Activated naive CD4-positive, alpha-beta T cell treated with Interleukin-2 at 50 U/mL for 16 hours (primary cell): ENCODE measurements around the gene FBN2.
"Not testable (repeated sequence)": the region's sequence is repeated elsewhere in the genome, so short reads cannot be mapped to it uniquely, and the experiment has no call there.

ENCODE experiments used
- DNase-seq: peaks from one replicate; pipeline ENCODE4 v3.0.0-alpha.2; 2020

FBN2 gene

GRCh38 chr5:128349044-128349858, 188.8 kb downstream of the FBN2 start:
- no peak for DNase-seq

DNA sequence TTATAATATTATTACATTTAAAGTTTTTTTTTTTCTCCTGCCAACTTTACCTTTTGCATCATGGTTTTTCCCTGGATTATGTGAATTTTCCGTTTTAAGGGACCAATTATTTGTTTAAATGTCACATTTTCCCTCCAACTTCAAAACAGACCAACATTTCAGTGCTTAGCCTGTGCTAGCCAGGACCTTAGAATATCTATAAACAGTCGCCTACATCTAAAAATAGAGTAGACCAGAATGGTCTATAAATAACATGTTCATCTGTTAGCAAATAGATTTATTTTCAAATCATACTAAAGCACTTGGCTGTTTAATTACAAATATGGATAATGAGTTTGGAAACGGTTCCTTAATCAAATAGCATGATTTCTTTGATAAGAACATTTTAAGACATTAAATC, 192.0 kb downstream of the FBN2 start:
- no peak for DNase-seq

- no peak for DNase-seq
Measured at GRCh38 chr5:128345247-128345646, 192.8 kb downstream of the FBN2 start.

DNA sequence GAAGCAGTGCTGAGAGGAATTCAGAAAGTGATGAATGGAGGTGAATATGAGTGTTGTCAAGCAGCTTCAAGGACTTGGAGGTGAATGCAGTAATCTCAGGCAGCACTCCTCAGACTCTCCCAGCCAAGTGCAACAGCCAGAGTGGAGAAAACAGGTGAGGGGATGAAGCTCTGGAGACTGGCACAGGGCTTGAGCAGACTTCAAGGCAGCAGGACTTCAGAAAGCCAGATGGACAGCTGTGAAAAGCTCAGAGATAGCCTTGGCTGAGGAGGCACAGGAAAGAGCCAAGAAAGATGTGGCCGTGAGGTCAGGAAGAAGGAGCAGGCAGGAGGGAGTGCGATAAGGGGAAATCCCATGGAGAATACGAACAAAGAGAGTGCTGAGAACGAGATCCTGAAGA, 194.9 kb downstream of the FBN2 start:
- DNase-seq = no peak

GRCh38 chr5:128341056-128341455, 197.0 kb downstream of the FBN2 start:
- no peak for DNase-seq

DNA sequence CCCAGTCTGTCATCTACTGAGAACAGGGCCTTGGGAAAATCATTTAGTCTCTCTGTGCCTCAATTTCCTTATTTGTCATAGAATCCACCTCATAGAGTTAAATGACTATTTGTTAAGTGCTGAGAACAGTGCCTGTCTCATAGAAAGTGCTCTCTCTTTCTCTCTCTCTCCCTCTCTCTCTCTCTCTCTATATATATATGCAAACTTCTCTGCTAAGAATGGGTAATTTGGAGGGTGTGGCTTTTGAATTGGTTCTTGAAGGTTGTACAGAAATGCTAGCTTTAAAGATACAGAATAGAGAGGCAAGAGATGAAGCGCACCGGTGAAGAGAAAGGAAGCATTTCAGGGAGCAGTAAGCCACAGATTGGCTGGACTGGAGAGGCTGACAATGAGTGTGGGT, 197.4 kb downstream of the FBN2 start:
- no peak for DNase-seq

DNA sequence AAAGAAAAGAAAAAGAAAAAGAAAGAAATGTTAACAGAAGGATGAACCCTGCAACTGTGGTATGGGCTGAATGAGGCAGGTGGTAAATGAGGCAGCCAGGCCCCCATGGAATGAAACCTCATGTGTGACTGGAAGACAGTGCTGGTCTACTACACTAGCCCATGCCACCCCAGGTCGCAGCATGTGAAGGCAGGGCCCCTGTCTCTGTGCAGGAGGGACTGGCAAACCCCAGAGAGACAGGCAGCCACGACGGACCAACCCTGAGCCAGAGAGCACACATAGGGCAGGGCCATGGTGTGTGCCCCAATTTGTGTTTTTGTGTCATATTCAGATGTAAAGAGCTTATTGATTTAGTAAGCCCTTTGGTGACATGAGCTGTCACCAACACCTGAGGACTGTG, 198.5 kb downstream of the FBN2 start:
- DNase-seq = no peak

- no peak for DNase-seq
Measured at GRCh38 chr5:128338649-128339048, 199.4 kb downstream of the FBN2 start.

DNA sequence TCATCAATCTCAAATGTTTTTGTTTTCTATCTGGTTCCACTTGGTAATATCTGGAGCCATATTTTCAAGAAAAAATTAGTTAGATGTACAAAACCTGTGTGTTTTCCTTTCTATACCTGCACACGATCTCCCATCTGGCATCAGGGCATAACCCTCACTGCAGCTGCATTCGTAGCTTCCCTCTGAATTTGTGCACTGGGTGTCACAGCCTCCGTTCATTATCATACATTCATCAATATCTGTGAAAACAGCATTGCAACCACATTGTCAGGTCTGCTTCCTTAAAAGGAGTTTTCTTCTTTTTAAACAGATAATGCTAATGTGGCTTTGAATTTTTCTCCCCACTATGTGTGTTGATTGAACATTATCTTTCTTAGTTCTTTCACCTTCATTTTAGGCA, 202.7 kb downstream of the FBN2 start:
- no peak for DNase-seq

DNA sequence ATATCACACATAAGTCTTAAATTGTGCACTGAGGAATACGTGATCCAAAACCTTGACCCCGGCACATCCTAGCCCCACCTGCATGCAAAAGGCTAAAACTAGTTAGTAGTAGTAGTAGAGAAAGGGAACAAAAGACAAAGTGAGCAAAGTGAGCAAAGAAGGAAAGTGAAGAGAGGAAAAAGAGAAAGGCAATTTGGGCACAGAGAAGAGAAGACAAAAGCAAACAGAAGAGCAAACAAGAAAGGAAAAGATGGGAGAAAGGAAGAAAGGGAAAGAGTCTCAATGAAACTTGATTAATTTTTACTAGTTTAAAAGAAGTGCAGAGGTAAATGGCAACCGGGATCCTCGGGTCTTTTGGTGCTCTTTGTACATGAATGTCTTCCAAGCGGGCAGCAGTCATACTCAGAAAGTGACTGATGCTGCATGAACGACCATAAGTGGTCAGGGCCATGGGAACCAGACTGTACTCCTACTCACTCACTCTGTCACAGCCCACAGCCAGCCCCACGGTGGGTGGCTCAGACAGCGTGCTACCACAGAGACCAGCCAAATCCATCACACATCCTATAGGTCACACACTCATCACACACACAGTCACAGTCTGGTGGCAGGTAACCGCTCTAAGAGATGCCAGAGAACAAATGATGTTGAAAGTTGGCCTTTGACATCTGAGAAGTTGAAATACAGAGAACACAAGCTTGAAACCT, 203.9 kb downstream of the FBN2 start:
- no peak for DNase-seq

- no peak for DNase-seq
Measured at GRCh38 chr5:128331261-128331660, 206.8 kb downstream of the FBN2 start.

DNA sequence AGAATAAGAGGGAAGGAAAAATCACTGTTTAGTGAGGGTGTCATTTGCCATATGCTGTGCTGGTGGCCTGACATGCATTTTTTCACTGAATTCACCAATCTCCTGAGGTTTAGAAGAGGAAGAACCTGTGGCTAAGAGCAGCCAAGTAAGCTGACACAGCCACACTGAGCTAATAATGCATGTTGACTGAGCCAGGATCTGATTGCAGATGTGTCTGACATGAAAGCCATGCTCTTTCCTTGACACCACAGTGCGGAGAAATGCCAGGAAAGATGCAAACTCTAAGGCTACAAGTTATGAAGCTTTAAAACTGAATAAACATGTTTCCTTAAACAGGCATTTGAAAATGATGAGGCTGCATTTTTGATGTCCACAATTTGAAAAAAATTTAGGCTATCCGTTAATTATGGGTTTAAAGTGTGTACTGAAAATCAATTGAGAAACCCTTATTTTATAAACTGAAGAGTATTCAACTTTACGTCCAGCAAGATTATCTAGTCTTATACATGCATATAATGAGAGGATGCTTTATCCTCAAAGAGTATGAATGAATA, 208.6 kb downstream of the FBN2 start:
- no peak for DNase-seq

DNA sequence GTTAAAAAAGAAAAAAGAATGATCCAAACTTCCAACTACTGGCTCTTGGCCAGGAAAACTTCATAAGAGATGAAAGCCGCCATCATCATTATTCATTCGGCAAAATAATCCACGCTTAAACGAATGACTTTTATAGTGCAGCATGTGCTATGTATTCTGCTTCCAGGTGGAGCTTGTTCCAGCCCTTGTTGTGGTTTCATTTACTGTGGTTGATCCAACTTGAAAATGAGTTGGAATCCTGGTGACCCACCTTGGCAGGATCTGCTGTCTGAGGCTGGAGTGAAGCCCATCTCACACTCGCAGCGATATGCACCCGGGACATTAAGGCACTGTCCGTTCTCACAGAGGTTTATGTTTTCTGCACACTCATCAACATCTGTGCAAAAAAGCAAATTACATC, 209.6 kb downstream of the FBN2 start:
- no peak for DNase-seq

DNA sequence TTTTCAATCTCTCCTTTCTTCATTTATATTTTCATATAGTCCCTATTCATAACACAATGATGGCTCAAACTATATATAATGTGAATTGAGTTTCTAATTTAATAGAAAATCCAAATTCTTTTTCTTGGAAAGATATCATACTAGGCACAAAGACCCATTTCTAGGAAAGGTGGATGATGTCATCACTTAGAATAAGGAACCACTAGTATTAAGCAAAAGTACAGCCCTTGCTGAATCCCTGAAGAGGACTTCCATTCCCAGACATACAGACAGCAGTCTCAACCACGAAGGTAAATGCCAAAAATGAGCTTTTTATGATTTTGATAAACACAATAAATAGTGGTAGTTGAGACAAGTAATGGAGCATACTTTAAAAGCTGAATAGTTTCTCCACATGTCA, 210.0 kb downstream of the FBN2 start:
- no peak for DNase-seq

DNA sequence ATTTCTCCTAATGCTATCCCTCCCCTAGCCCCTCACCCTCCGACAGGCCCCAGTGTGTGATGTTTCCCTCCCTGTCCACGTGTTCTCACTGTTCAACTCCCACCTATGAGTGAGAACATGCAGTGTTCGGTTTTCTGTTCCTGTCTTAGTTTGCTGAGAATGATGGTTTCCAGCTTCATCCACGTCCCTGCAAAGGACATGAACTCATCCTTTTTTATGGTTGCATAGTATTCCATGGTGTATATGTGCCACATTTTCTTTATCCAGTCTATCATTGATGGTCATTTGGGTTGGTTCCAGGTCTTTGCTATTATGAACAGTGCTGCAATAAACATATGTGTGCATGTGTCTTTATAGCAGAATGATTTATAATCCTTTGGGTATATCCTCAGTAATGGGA, 216.6 kb downstream of the FBN2 start:
- DNase-seq = not testable (repeated sequence)

- DNase-seq = no peak
Measured at GRCh38 chr5:128318691-128319090, 219.4 kb downstream of the FBN2 start.

DNA sequence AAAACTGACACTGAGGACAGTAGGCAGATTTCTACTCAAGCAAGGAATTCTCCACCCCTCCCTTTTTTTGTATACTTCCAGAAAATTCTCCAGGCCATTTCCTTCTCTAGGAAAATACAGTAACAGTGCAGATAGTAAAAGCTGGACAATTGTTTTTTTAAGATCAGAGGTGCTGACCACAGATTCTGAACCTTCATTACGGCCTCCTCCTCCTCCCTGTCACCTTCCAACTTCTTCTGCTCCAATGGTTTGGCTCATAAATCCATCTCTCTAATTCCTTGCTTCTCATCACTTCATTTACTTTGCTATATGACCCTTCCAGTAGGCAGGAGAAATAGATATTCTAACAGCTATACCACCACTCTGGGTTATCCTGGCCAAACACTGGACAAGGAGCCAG, 220.6 kb downstream of the FBN2 start:
- no peak for DNase-seq

DNA sequence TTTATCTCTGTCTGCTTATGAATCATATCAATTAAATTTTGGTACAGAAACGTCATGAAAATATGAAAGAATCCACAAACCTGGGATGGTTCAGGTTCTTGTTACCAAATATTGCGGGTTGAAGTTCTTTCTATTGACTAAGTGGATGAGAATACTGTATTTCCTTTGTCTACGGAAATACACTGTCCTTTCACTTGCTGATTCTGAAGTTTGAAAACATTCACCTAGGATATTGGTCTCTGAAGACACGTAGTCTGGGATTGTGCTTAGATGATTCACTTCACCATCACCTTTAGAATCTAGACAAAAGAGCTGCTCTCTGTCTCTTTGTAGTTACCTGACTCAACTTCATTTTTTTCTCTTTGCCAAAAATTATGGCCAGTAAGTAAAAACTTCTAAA, 222.4 kb downstream of the FBN2 start:
- no peak for DNase-seq

DNA sequence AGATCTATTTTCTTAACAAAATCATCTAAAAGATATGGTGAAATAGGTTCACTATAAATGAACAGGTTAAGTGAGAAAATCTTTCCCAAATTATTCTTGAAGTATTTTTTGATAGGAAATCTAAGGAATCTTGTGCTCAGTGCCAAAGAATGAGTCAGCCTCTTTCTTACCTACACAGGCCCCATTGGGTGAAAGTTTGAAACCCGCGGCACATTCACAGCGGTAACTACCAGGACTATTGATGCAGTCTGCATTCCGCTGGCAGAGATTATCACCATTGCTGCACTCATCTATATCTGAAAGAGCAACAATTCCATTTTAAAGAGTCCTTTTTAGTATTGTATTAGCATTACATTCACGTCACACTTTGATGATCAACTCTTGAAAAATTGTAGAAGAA, 232.7 kb downstream of the FBN2 start:
- no peak for DNase-seq

- no peak for DNase-seq
Measured at GRCh38 chr5:128304791-128305190, 233.3 kb downstream of the FBN2 start.

- DNase-seq = no peak
Measured at GRCh38 chr5:128304088-128304487, 234.0 kb downstream of the FBN2 start.

DNA sequence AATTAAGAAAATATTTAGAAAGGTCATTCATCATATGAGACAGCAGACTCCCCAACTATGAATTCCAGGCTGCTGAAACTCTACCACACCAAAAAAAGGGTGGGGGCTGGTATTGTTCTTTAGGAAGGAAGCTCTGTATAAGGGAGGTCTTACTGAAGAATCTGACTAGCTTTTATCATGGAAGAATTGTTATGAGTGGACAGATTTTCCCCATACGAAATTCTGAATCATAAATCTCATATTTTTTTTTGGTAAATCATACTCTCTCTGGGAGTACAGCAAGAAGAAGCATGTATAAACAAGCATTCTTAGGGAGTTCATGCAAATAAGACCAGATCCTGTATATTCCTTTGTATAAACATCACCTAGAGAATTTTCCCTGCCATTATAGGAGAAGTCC, 234.5 kb downstream of the FBN2 start:
- DNase-seq = no peak

DNA sequence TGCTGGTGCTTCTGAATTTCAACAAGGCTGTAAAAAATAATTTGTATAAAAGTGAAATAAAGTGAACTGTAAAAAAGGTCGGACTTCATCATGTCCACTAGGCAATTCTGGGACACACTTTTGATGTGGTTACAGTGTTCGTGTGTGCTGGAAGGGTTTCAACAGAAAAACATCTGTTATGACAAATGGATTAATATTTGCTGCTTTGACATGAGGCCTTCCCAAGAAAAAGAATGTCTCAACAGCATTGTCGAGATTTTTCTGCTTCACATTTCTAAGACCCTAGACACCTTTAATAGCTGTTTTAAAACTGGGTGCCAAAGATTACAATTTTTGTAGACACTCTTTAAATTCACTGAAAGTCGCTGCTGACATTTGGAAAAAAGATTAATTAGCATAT, 237.9 kb downstream of the FBN2 start:
- no peak for DNase-seq

- DNase-seq = no peak
Measured at GRCh38 chr5:128290152-128290858, 247.7 kb downstream of the FBN2 start.
